NCI-H2029 treated with DMSO at 0.1 percent for 48 hours (cell line): Measurements from ENCODE around the gene LILRA2.
"Not testable (repeated sequence)": the region's sequence is repeated elsewhere in the genome, so short reads cannot be mapped to it uniquely, and the experiment has no call there.

Source experiments
- DNase-seq: peaks from one replicate; lab custom pipeline; 2025; lab: John Stamatoyannopoulos, UW

The LILRA2 gene

GRCh38 chr19:54609356-54609791, 35.8 kb downstream of the LILRA2 start:
- no peak for DNase-seq

DNA sequence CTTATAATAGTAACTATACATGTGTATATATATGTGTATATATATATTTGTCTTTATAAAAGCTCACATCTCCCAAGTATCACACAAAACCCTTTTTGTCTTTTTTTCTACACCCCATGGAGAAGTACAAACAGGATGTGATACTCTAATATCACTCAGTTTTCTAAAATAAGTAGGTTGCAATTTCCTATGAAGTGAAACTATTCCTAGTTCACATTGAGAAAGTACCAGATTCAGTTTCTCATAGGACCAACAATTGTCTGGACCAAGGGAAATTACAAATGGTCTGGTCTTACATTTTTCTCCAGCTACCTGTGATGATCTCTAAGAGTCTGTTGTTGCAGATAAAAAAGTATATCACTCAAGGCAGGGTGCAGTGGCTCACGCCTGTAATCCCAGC, 38.8 kb downstream of the LILRA2 start:
- DNase-seq = no peak

GRCh38 chr19:54614726-54615125, 41.1 kb downstream of the LILRA2 start:
- DNase-seq = no peak

DNA sequence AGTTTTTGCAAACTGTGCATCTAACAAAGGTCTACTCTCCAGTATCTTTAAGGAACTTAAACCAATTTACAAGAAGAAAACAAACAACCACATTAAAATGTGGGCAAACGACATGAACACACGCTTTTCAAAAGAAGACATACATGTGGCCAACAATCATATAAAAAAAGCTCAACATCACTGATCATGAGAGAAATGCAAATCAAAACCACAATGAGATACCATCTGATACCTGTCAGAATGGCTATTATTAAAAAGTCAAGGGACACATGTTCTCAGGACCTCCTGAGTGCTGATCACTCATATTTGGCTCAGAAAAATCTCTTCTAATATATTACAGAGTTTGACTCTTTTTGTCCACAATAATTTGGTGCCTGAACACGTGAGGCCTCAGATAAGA, 42.5 kb downstream of the LILRA2 start:
- DNase-seq = no peak

DNA sequence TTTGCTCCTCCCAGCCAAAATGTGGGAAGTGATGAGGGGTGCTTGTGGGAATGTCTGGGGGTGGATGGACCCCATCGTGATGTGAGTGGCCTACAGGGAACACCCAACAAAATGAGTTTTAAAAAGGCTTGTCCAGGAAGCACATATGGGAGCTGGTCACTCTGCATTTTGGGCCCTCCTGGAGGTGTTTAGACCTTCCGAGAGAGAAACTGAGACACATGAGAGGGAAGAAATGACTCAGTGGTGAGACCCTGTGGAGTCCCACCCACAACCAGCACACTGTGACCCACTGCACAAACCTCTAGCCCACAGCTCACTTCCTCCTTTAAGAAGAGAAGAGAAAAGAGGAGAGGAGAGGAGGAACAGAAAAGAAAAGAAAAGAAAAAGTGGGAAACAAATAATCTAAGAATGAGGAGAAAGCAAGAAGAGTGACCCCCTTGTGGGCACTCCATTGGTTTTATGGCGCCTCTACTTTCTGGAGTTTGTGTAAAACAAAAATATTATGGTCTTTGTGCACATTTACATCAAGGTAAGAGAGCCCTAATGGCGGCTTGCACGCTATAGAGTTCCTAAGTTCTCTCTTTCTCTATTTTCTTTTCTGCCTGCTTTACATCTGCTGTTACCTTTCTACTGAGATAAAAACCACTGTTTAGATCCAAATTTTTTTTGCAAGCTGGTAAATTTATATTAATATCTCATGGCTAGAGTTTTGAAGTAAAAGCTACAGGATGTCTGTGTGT, 43.4 kb downstream of the LILRA2 start:
- DNase-seq = no peak

DNA sequence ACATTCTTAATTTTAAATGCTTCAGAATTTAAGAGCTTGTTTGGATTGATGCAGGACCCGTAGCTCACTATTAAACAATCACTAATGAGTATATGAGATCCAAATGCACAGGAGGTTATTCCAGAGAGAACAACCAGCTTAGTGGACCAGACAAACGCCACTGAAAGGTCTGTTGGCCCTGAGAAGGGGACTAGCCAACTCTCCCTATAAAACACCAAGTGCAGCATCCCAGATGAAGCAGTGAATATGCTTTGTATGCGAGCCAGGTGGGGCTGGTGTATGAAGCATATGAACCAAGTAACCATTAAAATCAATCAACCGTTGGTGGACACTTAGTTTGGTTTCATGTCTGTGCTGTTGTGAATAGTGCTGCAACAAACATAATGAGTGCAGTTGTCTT, 46.9 kb downstream of the LILRA2 start:
- DNase-seq = no peak

GRCh38 chr19:54622431-54622830, 48.8 kb downstream of the LILRA2 start:
- DNase-seq = no peak

GRCh38 chr19:54624234-54624633, 50.6 kb downstream of the LILRA2 start:
- DNase-seq = not testable (repeated sequence)

DNA sequence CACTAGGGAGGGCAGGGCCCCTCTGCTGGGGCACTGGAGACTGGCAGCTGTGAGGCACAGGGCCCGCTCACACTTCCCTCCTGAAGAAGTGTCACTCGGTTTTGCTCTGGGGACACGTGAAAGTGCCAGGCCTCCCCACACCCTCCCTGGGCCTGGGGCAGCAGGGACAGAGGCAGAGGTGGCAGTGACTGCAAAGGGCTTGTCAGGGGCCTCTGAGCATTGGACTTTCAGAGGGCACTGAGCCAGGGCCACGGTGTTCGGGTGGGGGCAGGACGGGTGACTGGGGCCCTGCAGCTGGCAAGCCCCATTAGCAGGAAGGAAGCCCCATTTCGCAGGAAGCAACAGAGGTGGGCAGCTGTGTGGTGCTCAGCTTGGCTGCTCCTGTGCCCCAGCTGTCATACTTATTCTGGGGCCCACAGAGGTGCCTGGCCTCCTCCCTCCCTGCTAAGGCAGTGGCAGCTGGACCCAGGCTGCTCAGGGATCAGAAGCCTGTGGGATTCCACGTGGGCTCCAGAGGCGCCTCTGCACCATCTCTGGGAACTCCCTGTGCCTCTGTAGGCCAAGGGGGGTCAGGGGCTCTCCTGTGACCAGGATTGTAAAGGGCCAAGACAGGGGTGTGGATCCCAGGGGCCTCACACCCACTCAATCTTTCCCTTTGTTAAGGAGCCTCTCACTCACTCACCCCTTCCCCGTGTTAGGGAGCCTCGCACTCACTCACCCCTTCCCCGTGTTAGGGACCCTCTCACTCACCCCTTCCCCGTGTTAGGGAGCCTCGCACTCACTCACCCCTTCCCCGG, 51.5 kb downstream of the LILRA2 start:
- not testable (repeated sequence) for DNase-seq

GRCh38 chr19:54626757-54627156, 53.2 kb downstream of the LILRA2 start:
- no peak for DNase-seq

DNA sequence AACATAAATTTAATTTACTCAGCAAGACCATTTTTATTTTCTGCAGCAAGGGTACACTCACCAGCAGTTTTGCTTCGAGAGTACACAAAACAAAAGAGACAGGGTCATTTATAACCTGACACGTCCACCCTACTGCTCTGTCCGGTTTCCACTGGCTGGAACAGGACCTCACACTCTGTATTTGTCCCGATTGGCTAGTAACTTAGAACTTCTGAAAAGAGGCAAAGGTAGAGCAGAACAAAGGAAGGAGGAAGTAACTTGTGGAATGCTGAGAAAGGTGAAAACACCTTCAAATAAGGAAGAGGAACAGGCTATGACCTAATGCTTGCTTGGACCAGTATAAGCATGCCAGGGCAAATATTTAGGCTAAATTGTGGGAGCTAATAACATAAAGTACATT, 54.3 kb downstream of the LILRA2 start:
- DNase-seq = not testable (repeated sequence)

GRCh38 chr19:54630262-54630661, 56.7 kb downstream of the LILRA2 start, which contains the start of gene LILRB1:
Gene LILRB1 (plus strand): TSS chr19:54630484. CDS start chr19:54631074, 590 bp downstream.
- DNase-seq = not testable (repeated sequence)

- no peak for DNase-seq
Observed at GRCh38 chr19:54630782-54631181, 57.2 kb downstream of the LILRA2 start.

DNA sequence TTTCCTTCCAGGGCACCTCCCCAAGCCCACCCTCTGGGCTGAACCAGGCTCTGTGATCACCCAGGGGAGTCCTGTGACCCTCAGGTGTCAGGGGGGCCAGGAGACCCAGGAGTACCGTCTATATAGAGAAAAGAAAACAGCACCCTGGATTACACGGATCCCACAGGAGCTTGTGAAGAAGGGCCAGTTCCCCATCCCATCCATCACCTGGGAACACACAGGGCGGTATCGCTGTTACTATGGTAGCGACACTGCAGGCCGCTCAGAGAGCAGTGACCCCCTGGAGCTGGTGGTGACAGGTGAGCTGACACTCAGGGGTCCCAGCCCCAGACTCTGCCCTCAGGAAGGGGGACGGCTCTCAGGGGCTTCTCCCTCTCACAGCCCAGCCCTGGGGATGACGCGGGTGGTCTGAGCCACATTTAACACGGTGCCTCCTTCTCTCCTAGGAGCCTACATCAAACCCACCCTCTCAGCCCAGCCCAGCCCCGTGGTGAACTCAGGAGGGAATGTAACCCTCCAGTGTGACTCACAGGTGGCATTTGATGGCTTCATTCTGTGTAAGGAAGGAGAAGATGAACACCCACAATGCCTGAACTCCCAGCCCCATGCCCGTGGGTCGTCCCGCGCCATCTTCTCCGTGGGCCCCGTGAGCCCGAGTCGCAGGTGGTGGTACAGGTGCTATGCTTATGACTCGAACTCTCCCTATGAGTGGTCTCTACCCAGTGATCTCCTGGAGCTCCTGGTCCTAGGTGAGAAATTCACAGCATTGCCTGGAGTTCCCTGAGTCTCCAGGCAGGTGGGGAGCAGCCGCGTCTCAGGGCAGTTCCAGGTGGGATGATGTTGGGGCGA, 58.1 kb downstream of the LILRA2 start:
- not testable (repeated sequence) for DNase-seq

DNA sequence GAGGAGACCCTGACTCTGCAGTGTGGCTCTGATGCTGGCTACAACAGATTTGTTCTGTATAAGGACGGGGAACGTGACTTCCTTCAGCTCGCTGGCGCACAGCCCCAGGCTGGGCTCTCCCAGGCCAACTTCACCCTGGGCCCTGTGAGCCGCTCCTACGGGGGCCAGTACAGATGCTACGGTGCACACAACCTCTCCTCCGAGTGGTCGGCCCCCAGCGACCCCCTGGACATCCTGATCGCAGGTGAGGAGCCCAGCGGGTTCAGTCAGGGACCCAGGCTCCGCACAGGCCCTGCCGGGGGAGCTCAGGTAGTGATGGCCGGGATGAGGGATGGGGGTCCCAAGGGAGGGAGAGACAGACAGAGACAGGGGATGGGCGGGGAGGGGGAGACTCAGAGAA, 58.9 kb downstream of the LILRA2 start:
- DNase-seq = not testable (repeated sequence)

DNA sequence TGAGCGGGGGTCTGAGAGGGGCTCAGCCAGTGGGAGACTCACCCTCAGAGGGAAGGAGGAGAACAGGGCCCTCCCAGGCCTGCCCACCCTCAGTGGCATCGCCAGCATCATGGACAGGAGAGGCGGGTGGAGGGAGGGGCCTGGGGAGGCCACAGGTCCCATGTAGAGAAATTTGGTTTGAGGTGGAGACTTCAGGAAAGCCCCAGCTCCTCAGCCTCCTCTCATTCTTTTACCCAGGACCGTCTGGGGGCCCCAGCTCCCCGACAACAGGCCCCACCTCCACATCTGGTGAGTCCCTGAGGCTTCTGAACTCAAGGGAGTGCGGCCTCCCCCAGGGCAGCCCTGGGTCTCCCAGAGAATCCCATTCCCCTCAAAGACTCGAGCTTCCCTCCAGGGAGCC, 59.8 kb downstream of the LILRA2 start:
- no peak for DNase-seq

GRCh38 chr19:54636081-54636480, 62.5 kb downstream of the LILRA2 start:
- not testable (repeated sequence) for DNase-seq

GRCh38 chr19:54638683-54639082, 65.1 kb downstream of the LILRA2 start:
- DNase-seq = no peak
